Upper lobe of left lung (tissue), 4 donors: ENCODE results near the gene GMDS.

Experiments
- CTCF ChIP-seq, 6 experiments: fragments of 450-650 bp in 4 of 6; fragments of 200-600 bp in 2 of 6; sonication (generic) in 2 of 6; IDR thresholded peaks; one replicate each; pipeline ENCODE4 v1.5.1; 2016 to 2019; ENCODE audit warnings: antibody characterized with exemption in 6 of 6
- EP300 ChIP-seq, 4 donors: sonication (generic); formaldehyde crosslinking; IDR thresholded peaks; one replicate each; pipeline ENCODE4 v1.5.1; 2017; ENCODE audit warnings: antibody characterized with exemption in 4 of 4, control low read depth in 2 of 4
- POLR2A ChIP-seq, 4 donors: fragments of 450-650 bp; IDR thresholded peaks; one replicate each; pipeline ENCODE4 v1.5.1; 2016 to 2017; ENCODE audit warnings: antibody characterized with exemption in 4 of 4, mild to moderate bottlenecking in 2 of 4
- POLR2AphosphoS5 ChIP-seq, 2 donors: sonication (generic); formaldehyde crosslinking; IDR thresholded peaks; one replicate each; pipeline ENCODE4 v1.5.1; 2017; ENCODE audit warnings: antibody characterized with exemption in 2 of 2

DNA sequence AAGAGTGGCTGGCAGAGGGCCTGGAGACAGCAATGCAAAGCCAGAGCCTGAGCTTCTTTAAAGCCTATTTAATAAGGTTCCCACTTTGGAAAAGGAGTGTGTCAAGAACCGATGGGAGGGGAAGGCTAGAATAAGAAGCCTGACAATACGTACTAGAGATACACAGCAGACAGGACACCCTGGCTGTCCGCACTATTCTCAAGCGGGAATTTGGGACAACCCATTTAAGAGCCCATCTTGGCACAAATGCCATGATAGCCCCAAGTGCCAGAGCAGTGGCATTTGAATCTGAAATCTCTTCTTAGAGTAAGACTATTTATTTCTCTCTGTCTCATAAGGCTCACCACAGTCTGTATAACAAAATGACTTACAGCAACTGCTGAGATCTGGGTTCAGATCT lies 3.1 kb downstream of the GMDS start:
- TF ChIP-seq POLR2AphosphoS5 (IDR thresholded peaks at IDR 0.05) (no peak), CTCF (IDR thresholded peaks at IDR 0.05) (no peak), EP300 (IDR thresholded peaks at IDR 0.05) (no peak), POLR2A (IDR thresholded peaks at IDR 0.05) (no peak)
